K562 (cell line): ENCODE data around the gene DCAF4. TPM values are rescaled to one million over a fixed set of nuclear protein-coding genes. Genes with fewer than 3 reads are reported as not detected.

Experiments used
- BMI1 ChIP-seq: fragments of 150-350 bp; IDR thresholded peaks from 2 replicates; pipeline ENCODE4 v1.6.1; 2014; ENCODE audit warnings: low read length
- BRF2 ChIP-seq: IDR thresholded peaks from 3 replicates; pipeline ENCODE4 v1.6.1; 2011; ENCODE audit warnings: borderline replicate concordance, mild to moderate bottlenecking; ENCODE audit not compliant: insufficient read length, insufficient read depth
- CBFA2T3 ChIP-seq: fragments of 450-650 bp; IDR thresholded peaks from 2 replicates; pipeline ENCODE4 v1.6.1; 2017
- FUS ChIP-seq: fragments of 200-400 bp; formaldehyde crosslinking; optimal IDR thresholded peaks from 2 replicates; pipeline ENCODE3; 2017; ENCODE audit warnings: low read depth, low read length
- GATA2 ChIP-seq: sonication (generic); formaldehyde crosslinking; IDR thresholded peaks from 2 replicates; pipeline ENCODE4 v1.4.0; 2020; ENCODE audit warnings: mild to moderate bottlenecking, missing genetic modification reagents
- GTF2F1 ChIP-seq: IDR thresholded peaks from 2 replicates; pipeline ENCODE4 v1.6.1; 2011; ENCODE audit warnings: low read depth, low read length, improper control_type of control experiment
- JUND ChIP-seq, 2 experiments: IDR thresholded peaks; 2 replicates in 1 of 2; 3 replicates in 1 of 2; pipeline ENCODE4 v1.6.1; 2011; ENCODE audit warnings: borderline replicate concordance in 2 of 2, low read depth in 2 of 2, low read length in 2 of 2, improper control_type of control experiment in 1 of 2, missing biosample characterization in 1 of 2, missing genetic modification characterization in 1 of 2, missing genetic modification reagents in 1 of 2
- KHSRP ChIP-seq: fragments of 450-650 bp; IDR thresholded peaks from 2 replicates; pipeline ENCODE4 v1.6.1; 2017
- KLF13 ChIP-seq: fragments of 450-650 bp; IDR thresholded peaks from 2 replicates; pipeline ENCODE4 v1.6.1; 2016; ENCODE audit warnings: missing genetic modification characterization, low read depth, mild to moderate bottlenecking, missing compliant biosample characterization, moderate library complexity, borderline replicate concordance
- MAFK ChIP-seq: IDR thresholded peaks from 2 replicates; pipeline ENCODE4 v1.6.1; 2011; ENCODE audit warnings: low read length, improper control_type of control experiment
- MCM3 ChIP-seq: fragments of 450-650 bp; IDR thresholded peaks from 2 replicates; pipeline ENCODE4 v1.6.1; 2016
- MIER1 ChIP-seq: fragments of 450-650 bp; IDR thresholded peaks from 2 replicates; pipeline ENCODE4 v1.6.1; 2016; ENCODE audit warnings: antibody characterized with exemption, mild to moderate bottlenecking, low read depth
- POLR2H ChIP-seq: IDR thresholded peaks from 2 replicates; pipeline ENCODE4 v1.6.1; 2016; ENCODE audit warnings: missing genetic modification characterization, low read depth, mild to moderate bottlenecking, control low read depth, missing compliant biosample characterization, moderate library complexity
- PYGO2 ChIP-seq: fragments of 450-650 bp; IDR thresholded peaks from 2 replicates; pipeline ENCODE4 v1.6.1; 2016; ENCODE audit warnings: mild to moderate bottlenecking, missing genetic modification characterization, moderate library complexity, missing compliant biosample characterization
- SIX5 ChIP-seq, 2 experiments: IDR thresholded peaks; 2 replicates each; pipeline ENCODE4 v1.6.1; 2011; ENCODE audit warnings: low read length in 2 of 2, borderline replicate concordance in 1 of 2, low read depth in 1 of 2, mild to moderate bottlenecking in 1 of 2, moderate library complexity in 1 of 2; ENCODE audit not compliant: insufficient read depth in 1 of 2
- TBP ChIP-seq: optimal IDR thresholded peaks from 2 replicates; pipeline ENCODE3; 2011; ENCODE audit warnings: low read depth, low read length, improper control_type of control experiment
- XRCC4 ChIP-seq: IDR thresholded peaks from one replicate; pipeline ENCODE4 v1.6.1; 2011; ENCODE audit not compliant: insufficient read depth, insufficient read length; ENCODE audit errors: extremely low read depth
- ZBTB11 ChIP-seq, 3 experiments: fragments of 200-800 bp in 1 of 3; fragments of 250-450 bp in 1 of 3; fragments of 450-650 bp in 1 of 3; sonication (Bioruptor Pico) in 1 of 3; sonication (Bioruptor generic) in 1 of 3; formaldehyde crosslinking in 1 of 3; IDR thresholded peaks; 2 replicates each; pipeline versions ENCODE4 v1.6.1 to v1.8.0; 2016 to 2022; ENCODE audit warnings: mild to moderate bottlenecking in 2 of 3, missing genetic modification characterization in 2 of 3, missing compliant biosample characterization in 1 of 3, moderate library complexity in 1 of 3
- ZBTB7A ChIP-seq: IDR thresholded peaks from 2 replicates; pipeline ENCODE4 v1.6.1; 2011; ENCODE audit warnings: low read depth, mild to moderate bottlenecking, low read length, moderate library complexity, borderline replicate concordance; ENCODE audit not compliant: control insufficient read depth
- ZNF146 ChIP-seq: IDR thresholded peaks from one replicate; pipeline ENCODE4 v1.6.1; 2018; ENCODE audit warnings: missing compliant biosample characterization; ENCODE audit not compliant: unreplicated experiment
- ZNF584 ChIP-seq: fragments of 200-800 bp; sonication (Bioruptor generic); IDR thresholded peaks from 2 replicates; pipeline ENCODE4 v1.6.1; 2016; ENCODE audit warnings: low read depth, mild to moderate bottlenecking, missing genetic modification characterization, missing compliant biosample characterization
- ZNF695 ChIP-seq: fragments of 450-650 bp; formaldehyde crosslinking; IDR thresholded peaks from 2 replicates; pipeline ENCODE4 v1.4.0; 2020; ENCODE audit warnings: mild to moderate bottlenecking, moderate library complexity
- ZNF79 ChIP-seq: fragments of 250-450 bp; sonication (Bioruptor Pico); IDR thresholded peaks from 2 replicates; pipeline ENCODE4 v1.4.0; 2020; ENCODE audit warnings: low read depth, mild to moderate bottlenecking, moderate library complexity
- polyA plus RNA-seq, 8 experiments: library from polyadenylated mRNA; depleted of rRNA in 4 of 8; stranded (reverse) in 5 of 8; unstranded in 3 of 8; fragments of >200 nt; fragmentation: Nextera tagmentation in 2 of 8; fragmentation: Illumina TruSeq in 1 of 8; extraction: Ambion mirVana in 2 of 8; extraction: Trizol in 1 of 8; gene quantifications; 2 replicates each; pipeline versions ENCODE4 v1.2.1 to v1.2.3, GENCODE V29; 2011 to 2014; ENCODE audit warnings: inconsistent platforms in 1 of 8, missing spikeins in 1 of 8
- total RNA-seq, 7 experiments: library from RNA; depleted of rRNA in 6 of 7; stranded (reverse); fragments of >200 nt in 6 of 7; fragmentation: Illumina TruSeq in 2 of 7; extraction: Trizol in 2 of 7; gene quantifications; 2 replicates each; pipeline versions ENCODE4 v1.2.1 to v1.2.3, GENCODE V29; 2011 to 2021; ENCODE audit warnings: low replicate concordance in 1 of 7

Gene DCAF4
- total and polyA plus RNA-seq, 9 of the 15 experiments (the other 6 are each of a cell fraction or from before 2014, with no cell fraction given): 2.7 to 49.2 (median 22.9) TPM

GRCh38 chr14:72962829-72963312 is 36.6 kb downstream of the DCAF4 start (continued):
- TF ChIP-seq KLF13 (tag) (no peak), SIX5 (IDR thresholded peaks at IDR 0.05; ENCODE audit: borderline replicate concordance in 1 of 2, insufficient read depth in 1 of 2, low read depth in 1 of 2, low read length in 2 of 2) (no peak), PYGO2 (tag) (no peak), ZNF79 (CRISPR knock-in tag) (no peak), CBFA2T3 (no peak), ZNF695 (CRISPR knock-in tag) (no peak), MIER1 (no peak), ZBTB11 (CRISPR knock-in tag; IDR thresholded peaks at IDR 0.05) (no peak), ZNF146 (CRISPR knock-in tag) (no peak), POLR2H (tag) (peak; percentile 99), XRCC4 (no peak), MAFK (no peak), GTF2F1 (no peak), BMI1 (no peak), BRF2 (no peak), GATA2 (CRISPR knock-in tag) (no peak), ZNF584 (CRISPR knock-in tag) (no peak), KHSRP (no peak), FUS (no peak), TBP (peak; percentile 88), JUND (IDR thresholded peaks at IDR 0.05; ENCODE audit: borderline replicate concordance, low read depth, low read length) (no peak), JUND (tag; IDR thresholded peaks at IDR 0.05; ENCODE audit: borderline replicate concordance, low read depth, low read length) (no peak), ZBTB7A (peak; percentile 91), MCM3 (no peak)
